Measurements from ENCODE around the gene C1orf21.

The C1orf21 gene

DNA sequence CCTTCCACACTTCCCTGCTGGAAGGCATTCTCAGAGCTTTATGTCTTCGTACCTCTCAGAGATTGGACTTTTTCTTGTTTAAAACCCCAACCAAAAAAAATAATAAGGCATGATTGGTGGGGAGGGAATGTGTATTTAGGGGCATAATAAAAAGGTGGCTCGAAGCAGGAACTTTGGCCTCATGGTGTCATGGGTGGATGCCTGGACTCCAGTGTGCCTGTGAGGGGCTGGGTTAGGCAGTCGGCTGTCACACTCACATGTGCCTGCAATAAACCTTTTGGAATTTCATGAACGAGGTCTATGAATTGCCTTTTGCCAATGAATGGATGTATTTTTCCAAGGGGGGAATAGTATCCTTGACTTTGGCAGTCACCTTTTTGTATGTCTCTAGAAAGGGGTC lies 236.6 kb downstream of the C1orf21 start:
- Histone ChIP-seq H3K9me3 (ENCODE audit: control insufficient read depth, low read length) (no peaks in the 10 kb centered on the region), H3K27me3 (ENCODE audit: control insufficient read depth, insufficient read depth, low read length) (no peaks in the 10 kb centered on the region), H3K4me3 (ENCODE audit: low read depth, low read length) (no peak overlapping the region), H3K27ac (no peak overlapping the region), H3K36me3 (ENCODE audit: control insufficient read depth, insufficient read depth, low read length) (no peaks in the 10 kb centered on the region), H3K9ac (no peak overlapping the region), H2AFZ (no peak overlapping the region), H3K4me2 (ENCODE audit: low read length) (no peak overlapping the region), H3K4me1 (no peaks in the 10 kb centered on the region), H3K79me2 (no peaks in the 10 kb centered on the region)
- TF ChIP-seq, protein P1, sequence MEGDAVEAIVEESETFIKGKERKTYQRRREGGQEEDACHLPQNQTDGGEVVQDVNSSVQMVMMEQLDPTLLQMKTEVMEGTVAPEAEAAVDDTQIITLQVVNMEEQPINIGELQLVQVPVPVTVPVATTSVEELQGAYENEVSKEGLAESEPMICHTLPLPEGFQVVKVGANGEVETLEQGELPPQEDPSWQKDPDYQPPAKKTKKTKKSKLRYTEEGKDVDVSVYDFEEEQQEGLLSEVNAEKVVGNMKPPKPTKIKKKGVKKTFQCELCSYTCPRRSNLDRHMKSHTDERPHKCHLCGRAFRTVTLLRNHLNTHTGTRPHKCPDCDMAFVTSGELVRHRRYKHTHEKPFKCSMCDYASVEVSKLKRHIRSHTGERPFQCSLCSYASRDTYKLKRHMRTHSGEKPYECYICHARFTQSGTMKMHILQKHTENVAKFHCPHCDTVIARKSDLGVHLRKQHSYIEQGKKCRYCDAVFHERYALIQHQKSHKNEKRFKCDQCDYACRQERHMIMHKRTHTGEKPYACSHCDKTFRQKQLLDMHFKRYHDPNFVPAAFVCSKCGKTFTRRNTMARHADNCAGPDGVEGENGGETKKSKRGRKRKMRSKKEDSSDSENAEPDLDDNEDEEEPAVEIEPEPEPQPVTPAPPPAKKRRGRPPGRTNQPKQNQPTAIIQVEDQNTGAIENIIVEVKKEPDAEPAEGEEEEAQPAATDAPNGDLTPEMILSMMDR (IDR thresholded peaks at IDR 0.05): no peak

DNA sequence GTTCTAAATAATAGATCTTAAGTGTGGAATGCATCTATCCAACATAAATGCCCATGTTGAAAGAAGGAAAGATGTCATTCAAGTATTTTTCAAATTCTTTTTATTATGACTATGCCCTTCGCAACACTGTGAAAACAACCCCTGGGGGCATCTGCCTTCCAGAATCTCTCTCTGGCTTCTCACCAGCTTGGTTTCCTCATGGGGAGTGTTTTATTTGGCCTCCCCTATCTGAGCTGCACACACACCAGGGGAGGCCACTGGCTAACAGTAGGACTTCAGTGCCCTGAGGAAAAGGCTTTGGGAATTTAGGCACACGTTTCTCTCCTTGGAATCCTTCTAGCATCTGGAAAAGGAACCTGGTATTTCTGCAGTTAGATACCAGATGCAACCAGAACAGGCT lies 237.2 kb downstream of the C1orf21 start:
- no peaks in the 10 kb centered on the region for H3K9me3 ChIP-seq (ENCODE audit: control insufficient read depth, low read length)
- no peaks in the 10 kb centered on the region for H3K36me3 ChIP-seq (ENCODE audit: control insufficient read depth, insufficient read depth, low read length)
- no peak overlapping the region for H3K4me2 ChIP-seq (ENCODE audit: low read length)
- no peak overlapping the region for H3K4me3 ChIP-seq (ENCODE audit: low read depth, low read length)
- H2AFZ ChIP-seq: no peak overlapping the region
- H3K79me2 ChIP-seq: no peaks in the 10 kb centered on the region
- TF ChIP-seq, protein P1 (IDR thresholded peaks at IDR 0.05): no peak
- no peaks in the 10 kb centered on the region for H3K4me1 ChIP-seq
- no peaks in the 10 kb centered on the region for H3K27me3 ChIP-seq (ENCODE audit: control insufficient read depth, insufficient read depth, low read length)
- H3K9ac ChIP-seq: no peak overlapping the region
- no peak overlapping the region for H3K27ac ChIP-seq

DNA sequence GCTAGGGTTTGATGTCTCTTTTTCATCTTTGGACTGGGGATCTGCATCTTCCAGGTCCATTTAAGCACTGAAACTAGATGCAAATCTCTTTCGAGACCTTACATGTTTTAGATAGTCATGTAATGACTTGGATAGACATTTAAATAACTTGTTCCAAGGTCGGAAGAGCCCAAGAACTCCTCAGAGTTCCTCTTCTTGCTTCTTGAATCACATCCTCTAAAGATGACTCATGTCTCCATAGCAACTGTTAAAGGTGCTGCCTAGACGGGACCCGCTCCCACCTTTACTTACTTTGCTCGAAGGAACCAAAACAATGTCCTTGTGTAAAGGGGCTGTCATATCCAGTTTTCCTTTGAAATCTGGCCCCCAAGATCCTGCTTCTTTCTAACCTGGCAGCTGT lies 237.8 kb downstream of the C1orf21 start:
- Histone ChIP-seq H3K4me3 (ENCODE audit: low read depth, low read length) (no peak overlapping the region), H2AFZ (no peak overlapping the region), H3K9ac (no peak overlapping the region), H3K27ac (no peak overlapping the region), H3K4me1 (no peaks in the 10 kb centered on the region), H3K9me3 (ENCODE audit: control insufficient read depth, low read length) (no peaks in the 10 kb centered on the region), H3K27me3 (ENCODE audit: control insufficient read depth, insufficient read depth, low read length) (no peaks in the 10 kb centered on the region), H3K79me2 (no peaks in the 10 kb centered on the region), H3K4me2 (ENCODE audit: low read length) (no peak overlapping the region), H3K36me3 (ENCODE audit: control insufficient read depth, insufficient read depth, low read length) (no peaks in the 10 kb centered on the region)
- TF ChIP-seq, protein P1 (IDR thresholded peaks at IDR 0.05): no peak

DNA sequence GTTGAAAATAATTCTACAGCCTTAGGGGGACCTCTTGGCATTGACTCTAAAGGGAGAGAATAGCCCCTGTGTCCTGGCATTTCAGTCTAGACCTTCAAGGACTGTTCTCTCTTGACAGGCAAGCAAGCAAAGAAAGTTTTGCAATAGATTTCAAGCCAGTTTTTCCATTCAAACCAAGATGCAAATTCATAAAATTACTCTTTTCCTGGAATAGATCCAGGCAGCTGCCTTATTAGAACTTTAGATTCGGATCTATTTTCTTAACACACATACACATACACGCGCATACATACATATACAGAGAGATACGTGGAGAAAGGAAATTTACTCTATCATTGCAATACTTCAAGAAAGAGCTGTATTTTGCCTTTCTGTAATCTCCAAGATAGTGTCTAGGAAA lies 238.4 kb downstream of the C1orf21 start:
- Histone ChIP-seq H3K36me3 (ENCODE audit: control insufficient read depth, insufficient read depth, low read length) (no peaks in the 10 kb centered on the region), H3K27ac (no peak overlapping the region), H2AFZ (no peak overlapping the region), H3K27me3 (ENCODE audit: control insufficient read depth, insufficient read depth, low read length) (no peaks in the 10 kb centered on the region), H3K4me2 (ENCODE audit: low read length) (no peak overlapping the region), H3K9ac (no peak overlapping the region), H3K4me1 (no peaks in the 10 kb centered on the region), H3K9me3 (ENCODE audit: control insufficient read depth, low read length) (no peaks in the 10 kb centered on the region), H3K4me3 (ENCODE audit: low read depth, low read length) (no peak overlapping the region), H3K79me2 (no peaks in the 10 kb centered on the region)
- TF ChIP-seq, protein P1 (IDR thresholded peaks at IDR 0.05): no peak

DNA sequence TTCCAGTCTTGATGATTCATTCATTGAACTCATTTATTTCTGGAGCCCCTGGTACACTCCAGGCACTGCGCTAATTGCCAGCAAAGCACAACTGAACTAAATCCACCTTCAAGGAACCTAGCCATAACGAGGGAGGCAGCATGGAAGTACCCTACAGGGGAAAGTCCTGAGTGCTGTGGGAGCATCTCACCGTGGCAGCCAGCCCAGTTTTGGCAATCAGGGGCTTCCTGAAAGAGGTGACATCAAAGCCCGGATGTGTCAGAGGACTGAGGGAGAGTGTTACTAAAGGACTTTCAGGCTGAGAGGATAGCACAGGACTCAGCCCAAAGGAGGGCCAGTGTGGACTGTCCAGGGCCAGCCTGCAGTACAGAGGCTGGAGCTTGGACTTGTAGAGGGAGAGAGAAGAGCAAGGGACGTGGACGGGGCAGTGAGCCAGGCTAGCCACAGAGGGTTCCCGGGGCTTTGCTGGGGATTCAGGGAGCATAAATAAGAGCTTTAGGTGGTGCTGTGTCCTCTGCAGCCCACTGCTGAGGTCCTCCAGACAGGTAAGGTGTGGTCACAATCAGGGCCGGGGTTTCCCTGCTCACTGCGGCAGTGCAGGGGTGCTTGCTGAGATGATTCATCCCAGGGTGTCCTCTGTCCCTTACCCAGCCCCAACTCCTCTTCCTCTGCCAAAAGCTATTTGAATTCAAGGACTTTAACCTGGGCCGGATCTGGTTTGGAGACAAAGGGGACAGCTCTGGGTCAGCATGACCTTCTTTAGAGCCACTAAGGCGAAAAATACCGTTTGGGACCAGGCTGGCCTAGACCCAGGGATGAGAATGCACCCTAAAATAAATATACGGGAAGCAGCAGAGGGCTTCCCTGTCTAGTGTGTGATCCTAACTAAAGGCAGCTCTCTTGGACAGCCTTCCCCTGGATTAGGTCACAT lies 239.5 kb downstream of the C1orf21 start:
- H3K27me3 ChIP-seq (ENCODE audit: control insufficient read depth, insufficient read depth, low read length): no peaks in the 10 kb centered on the region
- H3K27ac ChIP-seq: no peak overlapping the region
- no peak overlapping the region for H2AFZ ChIP-seq
- no peaks in the 10 kb centered on the region for H3K79me2 ChIP-seq
- H3K4me2 ChIP-seq (ENCODE audit: low read length): no peak overlapping the region
- TF ChIP-seq, protein P1 (IDR thresholded peaks at IDR 0.05): no peak
- no peaks in the 10 kb centered on the region for H3K9me3 ChIP-seq (ENCODE audit: control insufficient read depth, low read length)
- H3K9ac ChIP-seq: no peak overlapping the region
- no peaks in the 10 kb centered on the region for H3K4me1 ChIP-seq
- no peaks in the 10 kb centered on the region for H3K36me3 ChIP-seq (ENCODE audit: control insufficient read depth, insufficient read depth, low read length)
- H3K4me3 ChIP-seq (ENCODE audit: low read depth, low read length): no peak overlapping the region

Measured in parathyroid adenoma (tissue), 2 donors.